HepG2 (cell line): Measurements from ENCODE around the gene WNT10A. TPM values are rescaled to one million over a fixed set of nuclear protein-coding genes. Genes with fewer than 3 reads are reported as not detected.

Source experiments
- GATA4 ChIP-seq: sonication (generic); IDR thresholded peaks from 2 replicates; pipeline ENCODE4 v1.6.1; 2016; ENCODE audit warnings: antibody characterized with exemption, low read depth, borderline replicate concordance
- GFI1 ChIP-seq: sonication (generic); formaldehyde crosslinking; IDR thresholded peaks from 2 replicates; pipeline ENCODE4 v1.5.0; 2020; ENCODE audit warnings: missing genetic modification reagents, mild to moderate bottlenecking, borderline replicate concordance
- MYNN ChIP-seq: sonication (generic); formaldehyde crosslinking; IDR thresholded peaks from 2 replicates; pipeline ENCODE4 v1.4.0; 2020; ENCODE audit warnings: mild to moderate bottlenecking, low read depth, missing genetic modification reagents
- NCOA1 ChIP-seq: sonication (generic); formaldehyde crosslinking; IDR thresholded peaks from 2 replicates; pipeline ENCODE4 v1.9.0; 2021; ENCODE audit warnings: missing genetic modification reagents
- RBM39 ChIP-seq: fragments of 200-400 bp; formaldehyde crosslinking; IDR thresholded peaks from one replicate; pipeline ENCODE4 v1.6.1; 2018; ENCODE audit warnings: antibody characterized with exemption, mild to moderate bottlenecking, low read depth, low read length; ENCODE audit not compliant: poor library complexity, severe bottlenecking
- ZBTB7B ChIP-seq: sonication (generic); formaldehyde crosslinking; IDR thresholded peaks from 2 replicates; pipeline ENCODE4 v1.4.0; 2020; ENCODE audit warnings: missing genetic modification reagents
- ZFP41 ChIP-seq: sonication (generic); formaldehyde crosslinking; IDR thresholded peaks from 2 replicates; pipeline ENCODE4 v1.4.0; 2020; ENCODE audit warnings: mild to moderate bottlenecking, missing genetic modification reagents, borderline replicate concordance
- ZNF335 ChIP-seq: sonication (generic); formaldehyde crosslinking; IDR thresholded peaks from 2 replicates; pipeline ENCODE4 v1.4.0; 2020; ENCODE audit warnings: missing genetic modification reagents
- ZNF343 ChIP-seq: sonication (generic); formaldehyde crosslinking; IDR thresholded peaks from 2 replicates; pipeline ENCODE4 v1.4.0; 2020; ENCODE audit warnings: mild to moderate bottlenecking, missing genetic modification reagents
- ZNF589 ChIP-seq: sonication (generic); formaldehyde crosslinking; conservative IDR thresholded peaks from 2 replicates; pipeline ENCODE4 v1.8.0; 2022; ENCODE audit warnings: mild to moderate bottlenecking, moderate library complexity, missing genetic modification reagents
- ZNF670 ChIP-seq: sonication (generic); formaldehyde crosslinking; IDR thresholded peaks from 2 replicates; pipeline ENCODE4 v1.8.0; 2022; ENCODE audit warnings: mild to moderate bottlenecking, missing genetic modification reagents, borderline replicate concordance
- ZNF703 ChIP-seq: sonication (generic); formaldehyde crosslinking; IDR thresholded peaks from 2 replicates; pipeline ENCODE4 v1.5.1; 2020; ENCODE audit warnings: missing genetic modification reagents, mild to moderate bottlenecking, moderate library complexity, borderline replicate concordance
- polyA plus RNA-seq, 8 experiments: library from polyadenylated mRNA; depleted of rRNA in 3 of 8; stranded (reverse) in 7 of 8; unstranded in 1 of 8; fragments of >200 nt; fragmentation: Illumina TruSeq in 4 of 8; extraction: Trizol in 4 of 8; gene quantifications; 2 replicates each; pipeline versions ENCODE4 v1.2.1 to v1.2.3, GENCODE V29; 2011 to 2016; ENCODE audit warnings: low read depth in 4 of 8, missing spikeins in 1 of 8, mixed read lengths in 1 of 8; ENCODE audit not compliant: insufficient read depth in 1 of 8
- total RNA-seq, 5 experiments: library from RNA; depleted of rRNA; stranded (reverse); fragments of >200 nt; fragmentation: Illumina TruSeq; extraction: Trizol; gene quantifications; 2 replicates each; pipeline ENCODE4 v1.2.3, GENCODE V29; 2016; ENCODE audit warnings: low read depth in 1 of 5
- TF ChIP-seq, protein P1 (sequence below): sonication (generic); formaldehyde crosslinking; IDR thresholded peaks from 2 replicates; pipeline ENCODE4; 2020; ENCODE audit warnings: missing genetic modification reagents, mild to moderate bottlenecking, borderline replicate concordance
- TF ChIP-seq, protein P2 (sequence below): sonication (generic); formaldehyde crosslinking; IDR thresholded peaks from 2 replicates; pipeline ENCODE4 v1.8.1; 2022; ENCODE audit warnings: mild to moderate bottlenecking, missing genetic modification reagents
- TF ChIP-seq, protein P3 (sequence below): sonication (generic); formaldehyde crosslinking; IDR thresholded peaks from 2 replicates; pipeline ENCODE4 v1.5.1; 2020; ENCODE audit warnings: mild to moderate bottlenecking, missing genetic modification reagents, moderate library complexity
- TF ChIP-seq, protein P4 (sequence below): sonication (generic); formaldehyde crosslinking; IDR thresholded peaks from 2 replicates; pipeline ENCODE4 v1.4.0; 2020; ENCODE audit warnings: missing genetic modification reagents
- TF ChIP-seq, protein P5 (sequence below): sonication (generic); formaldehyde crosslinking; IDR thresholded peaks from 2 replicates; pipeline ENCODE4 v1.9.0; 2022; ENCODE audit warnings: missing genetic modification reagents, mild to moderate bottlenecking, borderline replicate concordance

The WNT10A gene
- total and polyA plus RNA-seq, 2 of the 13 experiments (the other 11 are each of a cell fraction or from before 2014, with no cell fraction given) = 0.03 TPM; not detected in 1

DNA sequence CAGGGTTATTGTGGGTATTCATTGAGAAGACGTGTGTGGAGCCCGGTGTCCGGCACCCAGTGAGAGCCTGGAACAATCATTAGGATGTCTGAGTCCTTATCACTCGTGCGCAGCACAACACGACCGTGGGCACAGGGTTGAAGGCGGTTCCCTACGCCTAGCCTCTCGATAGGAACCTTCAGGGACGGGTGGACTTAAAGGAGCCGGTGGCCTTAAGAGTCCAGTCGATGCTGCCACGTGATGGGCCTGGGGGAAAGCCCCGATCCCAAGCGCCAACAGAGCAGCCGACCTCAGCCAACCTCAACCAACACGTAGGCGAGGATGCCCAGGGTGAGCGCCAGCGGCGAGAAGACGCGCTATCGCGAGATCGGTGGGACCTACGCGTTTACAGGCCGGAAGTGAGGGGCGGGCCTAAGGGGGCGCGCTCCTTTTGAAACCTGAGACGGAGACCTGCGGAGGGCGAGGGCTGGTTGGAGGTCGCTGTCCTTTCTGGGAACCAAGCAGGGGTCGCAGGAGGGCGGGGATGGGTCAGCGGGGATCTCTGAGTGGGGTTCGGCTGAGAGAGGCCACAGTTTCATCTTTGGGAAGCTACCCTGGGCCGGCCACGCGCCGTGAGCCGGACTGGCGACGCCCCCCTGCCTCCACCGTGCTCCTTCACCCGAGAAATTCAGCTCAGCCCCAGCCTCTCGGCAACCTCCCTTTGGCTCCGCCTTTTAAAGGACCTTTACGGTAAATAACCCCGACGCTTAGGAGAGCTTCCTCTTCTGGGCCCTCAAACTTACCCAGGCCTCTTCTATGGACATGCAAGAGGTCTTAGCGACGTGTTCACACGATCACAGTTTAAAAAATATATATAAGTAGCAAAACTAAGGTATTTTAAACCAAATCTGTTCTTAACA is 28.3 kb downstream of the WNT10A start (continued):
- TF ChIP-seq, protein P1, sequence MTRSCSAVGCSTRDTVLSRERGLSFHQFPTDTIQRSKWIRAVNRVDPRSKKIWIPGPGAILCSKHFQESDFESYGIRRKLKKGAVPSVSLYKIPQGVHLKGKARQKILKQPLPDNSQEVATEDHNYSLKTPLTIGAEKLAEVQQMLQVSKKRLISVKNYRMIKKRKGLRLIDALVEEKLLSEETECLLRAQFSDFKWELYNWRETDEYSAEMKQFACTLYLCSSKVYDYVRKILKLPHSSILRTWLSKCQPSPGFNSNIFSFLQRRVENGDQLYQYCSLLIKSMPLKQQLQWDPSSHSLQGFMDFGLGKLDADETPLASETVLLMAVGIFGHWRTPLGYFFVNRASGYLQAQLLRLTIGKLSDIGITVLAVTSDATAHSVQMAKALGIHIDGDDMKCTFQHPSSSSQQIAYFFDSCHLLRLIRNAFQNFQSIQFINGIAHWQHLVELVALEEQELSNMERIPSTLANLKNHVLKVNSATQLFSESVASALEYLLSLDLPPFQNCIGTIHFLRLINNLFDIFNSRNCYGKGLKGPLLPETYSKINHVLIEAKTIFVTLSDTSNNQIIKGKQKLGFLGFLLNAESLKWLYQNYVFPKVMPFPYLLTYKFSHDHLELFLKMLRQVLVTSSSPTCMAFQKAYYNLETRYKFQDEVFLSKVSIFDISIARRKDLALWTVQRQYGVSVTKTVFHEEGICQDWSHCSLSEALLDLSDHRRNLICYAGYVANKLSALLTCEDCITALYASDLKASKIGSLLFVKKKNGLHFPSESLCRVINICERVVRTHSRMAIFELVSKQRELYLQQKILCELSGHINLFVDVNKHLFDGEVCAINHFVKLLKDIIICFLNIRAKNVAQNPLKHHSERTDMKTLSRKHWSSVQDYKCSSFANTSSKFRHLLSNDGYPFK = peak; percentile 90
- peak; percentile 82; the same call in 1 of the 2 replicates for TF ChIP-seq ZBTB7B (CRISPR knock-in tag)
- no peak for TF ChIP-seq ZNF589
- TF ChIP-seq ZFP41 (CRISPR knock-in tag) = peak; percentile 71
- no peak; the same call in 1 of the 2 replicates for TF ChIP-seq ZNF670 (CRISPR knock-in tag)
- TF ChIP-seq GFI1 (CRISPR knock-in tag) = no peak
- TF ChIP-seq, protein P2, sequence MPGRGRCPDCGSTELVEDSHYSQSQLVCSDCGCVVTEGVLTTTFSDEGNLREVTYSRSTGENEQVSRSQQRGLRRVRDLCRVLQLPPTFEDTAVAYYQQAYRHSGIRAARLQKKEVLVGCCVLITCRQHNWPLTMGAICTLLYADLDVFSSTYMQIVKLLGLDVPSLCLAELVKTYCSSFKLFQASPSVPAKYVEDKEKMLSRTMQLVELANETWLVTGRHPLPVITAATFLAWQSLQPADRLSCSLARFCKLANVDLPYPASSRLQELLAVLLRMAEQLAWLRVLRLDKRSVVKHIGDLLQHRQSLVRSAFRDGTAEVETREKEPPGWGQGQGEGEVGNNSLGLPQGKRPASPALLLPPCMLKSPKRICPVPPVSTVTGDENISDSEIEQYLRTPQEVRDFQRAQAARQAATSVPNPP (CRISPR knock-in tag) = peak; percentile 83; the same call in 1 of the 2 replicates
- TF ChIP-seq MYNN (CRISPR knock-in tag) = no peak; the same call in 1 of the 2 replicates
- TF ChIP-seq RBM39 = peak; percentile 95
- TF ChIP-seq, protein P3, sequence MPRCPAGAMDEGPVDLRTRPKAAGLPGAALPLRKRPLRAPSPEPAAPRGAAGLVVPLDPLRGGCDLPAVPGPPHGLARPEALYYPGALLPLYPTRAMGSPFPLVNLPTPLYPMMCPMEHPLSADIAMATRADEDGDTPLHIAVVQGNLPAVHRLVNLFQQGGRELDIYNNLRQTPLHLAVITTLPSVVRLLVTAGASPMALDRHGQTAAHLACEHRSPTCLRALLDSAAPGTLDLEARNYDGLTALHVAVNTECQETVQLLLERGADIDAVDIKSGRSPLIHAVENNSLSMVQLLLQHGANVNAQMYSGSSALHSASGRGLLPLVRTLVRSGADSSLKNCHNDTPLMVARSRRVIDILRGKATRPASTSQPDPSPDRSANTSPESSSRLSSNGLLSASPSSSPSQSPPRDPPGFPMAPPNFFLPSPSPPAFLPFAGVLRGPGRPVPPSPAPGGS (CRISPR knock-in tag) = peak; percentile 89
- TF ChIP-seq, protein P4, sequence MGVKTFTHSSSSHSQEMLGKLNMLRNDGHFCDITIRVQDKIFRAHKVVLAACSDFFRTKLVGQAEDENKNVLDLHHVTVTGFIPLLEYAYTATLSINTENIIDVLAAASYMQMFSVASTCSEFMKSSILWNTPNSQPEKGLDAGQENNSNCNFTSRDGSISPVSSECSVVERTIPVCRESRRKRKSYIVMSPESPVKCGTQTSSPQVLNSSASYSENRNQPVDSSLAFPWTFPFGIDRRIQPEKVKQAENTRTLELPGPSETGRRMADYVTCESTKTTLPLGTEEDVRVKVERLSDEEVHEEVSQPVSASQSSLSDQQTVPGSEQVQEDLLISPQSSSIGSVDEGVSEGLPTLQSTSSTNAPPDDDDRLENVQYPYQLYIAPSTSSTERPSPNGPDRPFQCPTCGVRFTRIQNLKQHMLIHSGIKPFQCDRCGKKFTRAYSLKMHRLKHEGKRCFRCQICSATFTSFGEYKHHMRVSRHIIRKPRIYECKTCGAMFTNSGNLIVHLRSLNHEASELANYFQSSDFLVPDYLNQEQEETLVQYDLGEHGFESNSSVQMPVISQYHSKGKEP = 0 out of 2 replicates have a peak, but pooled peaks have one; percentile 86
- peak; percentile 82; the same call in 1 of the 2 replicates for TF ChIP-seq NCOA1 (CRISPR knock-in tag)
- 0 out of 2 replicates have a peak, but pooled peaks have one; percentile 36 for TF ChIP-seq GATA4
- TF ChIP-seq, protein P5, sequence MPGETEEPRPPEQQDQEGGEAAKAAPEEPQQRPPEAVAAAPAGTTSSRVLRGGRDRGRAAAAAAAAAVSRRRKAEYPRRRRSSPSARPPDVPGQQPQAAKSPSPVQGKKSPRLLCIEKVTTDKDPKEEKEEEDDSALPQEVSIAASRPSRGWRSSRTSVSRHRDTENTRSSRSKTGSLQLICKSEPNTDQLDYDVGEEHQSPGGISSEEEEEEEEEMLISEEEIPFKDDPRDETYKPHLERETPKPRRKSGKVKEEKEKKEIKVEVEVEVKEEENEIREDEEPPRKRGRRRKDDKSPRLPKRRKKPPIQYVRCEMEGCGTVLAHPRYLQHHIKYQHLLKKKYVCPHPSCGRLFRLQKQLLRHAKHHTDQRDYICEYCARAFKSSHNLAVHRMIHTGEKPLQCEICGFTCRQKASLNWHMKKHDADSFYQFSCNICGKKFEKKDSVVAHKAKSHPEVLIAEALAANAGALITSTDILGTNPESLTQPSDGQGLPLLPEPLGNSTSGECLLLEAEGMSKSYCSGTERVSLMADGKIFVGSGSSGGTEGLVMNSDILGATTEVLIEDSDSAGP (CRISPR knock-in tag) = peak; percentile 100
- peak; percentile 89 for TF ChIP-seq ZNF343
- no peak for TF ChIP-seq ZNF703 (CRISPR knock-in tag)
- peak; percentile 61; the same call in 1 of the 2 replicates for TF ChIP-seq ZNF335 (CRISPR knock-in tag)
